Measurements from ENCODE around the gene ASB3.

Gene ASB3

GRCh38 chr2:53636596-53636995, 150.2 kb downstream of the ASB3 start (continued):
- TF ChIP-seq, protein P1, sequence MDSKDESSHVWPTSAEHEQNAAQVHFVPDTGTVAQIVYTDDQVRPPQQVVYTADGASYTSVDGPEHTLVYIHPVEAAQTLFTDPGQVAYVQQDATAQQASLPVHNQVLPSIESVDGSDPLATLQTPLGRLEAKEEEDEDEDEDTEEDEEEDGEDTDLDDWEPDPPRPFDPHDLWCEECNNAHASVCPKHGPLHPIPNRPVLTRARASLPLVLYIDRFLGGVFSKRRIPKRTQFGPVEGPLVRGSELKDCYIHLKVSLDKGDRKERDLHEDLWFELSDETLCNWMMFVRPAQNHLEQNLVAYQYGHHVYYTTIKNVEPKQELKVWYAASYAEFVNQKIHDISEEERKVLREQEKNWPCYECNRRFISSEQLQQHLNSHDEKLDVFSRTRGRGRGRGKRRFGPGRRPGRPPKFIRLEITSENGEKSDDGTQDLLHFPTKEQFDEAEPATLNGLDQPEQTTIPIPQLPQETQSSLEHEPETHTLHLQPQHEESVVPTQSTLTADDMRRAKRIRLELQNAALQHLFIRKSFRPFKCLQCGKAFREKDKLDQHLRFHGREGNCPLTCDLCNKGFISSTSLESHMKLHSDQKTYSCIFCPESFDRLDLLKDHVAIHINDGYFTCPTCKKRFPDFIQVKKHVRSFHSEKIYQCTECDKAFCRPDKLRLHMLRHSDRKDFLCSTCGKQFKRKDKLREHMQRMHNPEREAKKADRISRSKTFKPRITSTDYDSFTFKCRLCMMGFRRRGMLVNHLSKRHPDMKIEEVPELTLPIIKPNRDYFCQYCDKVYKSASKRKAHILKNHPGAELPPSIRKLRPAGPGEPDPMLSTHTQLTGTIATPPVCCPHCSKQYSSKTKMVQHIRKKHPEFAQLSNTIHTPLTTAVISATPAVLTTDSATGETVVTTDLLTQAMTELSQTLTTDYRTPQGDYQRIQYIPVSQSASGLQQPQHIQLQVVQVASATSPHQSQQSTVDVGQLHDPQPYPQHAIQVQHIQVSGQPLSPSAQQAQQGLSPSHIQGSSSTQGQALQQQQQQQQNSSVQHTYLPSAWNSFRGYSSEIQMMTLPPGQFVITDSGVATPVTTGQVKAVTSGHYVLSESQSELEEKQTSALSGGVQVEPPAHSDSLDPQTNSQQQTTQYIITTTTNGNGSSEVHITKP (tag by site-specific recombination; IDR thresholded peaks at IDR 0.05) = no peak

- CTCF ChIA-PET = interaction anchor here (0.7 kb wide), 1 partner anchor 111 kb away, joined by 3 read pairs; no protein-coding TSS in a partner anchor
- 0 out of 2 replicates have a peak, but pooled peaks cover 2% of the 10 kb centered on the region for H3K4me1 ChIP-seq (ENCODE audit: control insufficient read depth, insufficient read depth, low read length)
- no peaks in the 10 kb centered on the region for H3K9me3 ChIP-seq (ENCODE audit: control insufficient read depth, insufficient read depth, low read depth, low read length)
- H3K4me3 ChIP-seq (ENCODE audit: low read depth, low read length) = no peak overlapping the region
- POLR2A ChIA-PET = no interaction called here
- no peak for TF ChIP-seq HOXA7 (CRISPR knock-in tag; IDR thresholded peaks at IDR 0.05; ENCODE audit: borderline replicate concordance)
- TF ChIP-seq YY2 (tag by site-specific recombination; IDR thresholded peaks at IDR 0.05) = no peak
- no peak for TF ChIP-seq KLF16 (tag by site-specific recombination; IDR thresholded peaks at IDR 0.05)
- no peak for TF ChIP-seq SETDB1 (IDR thresholded peaks at IDR 0.05; ENCODE audit: insufficient read length, low read length)
- TF ChIP-seq ZFP41 (tag by site-specific recombination; IDR thresholded peaks at IDR 0.05; ENCODE audit: borderline replicate concordance) = no peak
- no peak for TF ChIP-seq ZNF280D (tag by site-specific recombination; IDR thresholded peaks at IDR 0.05)
- TF ChIP-seq ZNF449 (tag by site-specific recombination; IDR thresholded peaks at IDR 0.05) = no peak
- TF ChIP-seq MEIS1 (CRISPR knock-in tag; IDR thresholded peaks at IDR 0.05; ENCODE audit: borderline replicate concordance) = no peak
- TF ChIP-seq ZNF248 (tag by site-specific recombination; IDR thresholded peaks at IDR 0.05) = no peak
- no peak for TF ChIP-seq ZNF157 (tag by site-specific recombination; IDR thresholded peaks at IDR 0.05)
- no peak for TF ChIP-seq SP2 (tag by site-specific recombination; IDR thresholded peaks at IDR 0.05)
- TF ChIP-seq ZNF560 (tag by site-specific recombination; IDR thresholded peaks at IDR 0.05; ENCODE audit: borderline replicate concordance) = no peak
- TF ChIP-seq, protein P2, sequence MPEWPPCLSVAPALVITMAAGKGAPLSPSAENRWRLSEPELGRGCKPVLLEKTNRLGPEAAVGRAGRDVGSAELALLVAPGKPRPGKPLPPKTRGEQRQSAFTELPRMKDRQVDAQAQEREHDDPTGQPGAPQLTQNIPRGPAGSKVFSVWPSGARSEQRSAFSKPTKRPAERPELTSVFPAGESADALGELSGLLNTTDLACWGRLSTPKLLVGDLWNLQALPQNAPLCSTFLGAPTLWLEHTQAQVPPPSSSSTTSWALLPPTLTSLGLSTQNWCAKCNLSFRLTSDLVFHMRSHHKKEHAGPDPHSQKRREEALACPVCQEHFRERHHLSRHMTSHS (tag by site-specific recombination; IDR thresholded peaks at IDR 0.05) = no peak
- no peak for TF ChIP-seq ZNF16 (tag by site-specific recombination; IDR thresholded peaks at IDR 0.05; ENCODE audit: low read depth)
- TF ChIP-seq ZNF24 (tag by site-specific recombination; IDR thresholded peaks at IDR 0.05) = no peak
- no peak for TF ChIP-seq GLI4 (tag by site-specific recombination; IDR thresholded peaks at IDR 0.05)
- no peak for TF ChIP-seq ZNF654 (tag by site-specific recombination; IDR thresholded peaks at IDR 0.05; ENCODE audit: low read depth)
- no peak for TF ChIP-seq ZNF530 (tag by site-specific recombination; IDR thresholded peaks at IDR 0.05; ENCODE audit: low read depth)
- no peak overlapping the region for H3K27ac ChIP-seq (ENCODE audit: extremely low read depth, low read depth, low read length)
- H3K36me3 ChIP-seq (ENCODE audit: control insufficient read depth in 2 of 2, insufficient read depth in 1 of 2, low read length in 2 of 2) = no peaks in the 10 kb centered on the region
Measured at GRCh38 chr2:53636109-53636508, 150.6 kb downstream of the ASB3 start.

All from HEK293 (cell line).